A549 treated with DMSO at 1 μM for 4 hours (cell line): ENCODE measurements around the gene SSX5. TPM values are rescaled to one million over a fixed set of nuclear protein-coding genes. Genes with fewer than 3 reads are reported as not detected.

Source experiments
- total RNA-seq: library from RNA; stranded (reverse); fragments of 200-300 nt; extraction: Qiagen RNA extraction; gene quantifications from 5 replicates; pipeline ENCODE4 v1.2.3, GENCODE V29; 2022; ENCODE audit warnings: low read depth

Gene SSX5
- not detected in 5 replicates for total RNA-seq

DNA sequence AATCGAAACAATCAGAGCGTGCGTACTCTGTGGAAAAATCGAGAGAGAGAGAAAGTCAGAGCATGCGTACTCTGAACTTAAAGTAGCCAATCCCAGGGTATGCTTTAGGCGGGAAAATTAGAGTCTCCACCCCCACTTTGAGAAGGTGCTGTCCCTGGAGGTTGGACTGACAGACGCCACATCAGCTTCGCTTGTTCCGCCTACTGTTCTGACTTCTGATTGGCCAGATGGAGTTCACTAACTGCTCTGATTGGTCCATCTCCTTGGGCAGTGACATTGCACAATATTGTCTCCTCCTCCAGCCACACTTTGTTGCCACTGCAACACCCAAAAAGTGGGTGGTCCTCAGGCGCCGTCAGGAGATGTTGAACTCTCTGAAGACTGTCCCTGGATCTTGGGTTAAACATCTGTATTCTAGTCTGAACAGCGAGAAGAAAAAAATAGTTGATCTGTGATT lies at the start of gene SSX5:
TSS of gene SSX5 (minus strand) at position 51 of the 457 bp plus-strand sequence. CDS start 1,437 bp downstream, outside the sequence.

Other genes starting within 250 kb of the SSX5 start
- gene ZNF182, start 192.8 kb downstream of the SSX5 start, total RNA-seq, result 3.4 to 4.3 TPM (median 3.7 TPM) in 5 replicates
- gene SPACA5, start 189.8 kb downstream of the SSX5 start, total RNA-seq, result not detected in 5 replicates
- 0.31 to 0.47 TPM (median 0.34 TPM) in 5 replicates for gene ZNF630, start 125.2 kb downstream of the SSX5 start, total RNA-seq
- gene SPACA5B, start 66.2 kb downstream of the SSX5 start, total RNA-seq, result not detected in 5 replicates
- gene SSX1, start 58.6 kb upstream of the SSX5 start, total RNA-seq, result not detected in 5 replicates
- gene SSX3, start 159.9 kb upstream of the SSX5 start, total RNA-seq, result not detected in 5 replicates
- gene SSX4, start 186.7 kb upstream of the SSX5 start, total RNA-seq, result not detected in 5 replicates
- gene SSX4B, start 215.2 kb upstream of the SSX5 start, total RNA-seq, result not detected in 5 replicates